Measurements from ENCODE around the gene ZMYND11.

The ZMYND11 gene

GRCh38 chr10:134247-135131 lies 766 bp upstream of the ZMYND11 start:
- H3K27me3 ChIP-seq (ENCODE audit: insufficient read depth, low read length) = peaks cover 18% of the 10 kb centered on the region
- no peak for TF ChIP-seq EZH2 (IDR thresholded peaks at IDR 0.05; ENCODE audit: borderline replicate concordance, low read length)
- TF ChIP-seq CTCF (IDR thresholded peaks at IDR 0.05; ENCODE audit: low read length) = no peak
- no peaks in the 10 kb centered on the region for H3K9me3 ChIP-seq (ENCODE audit: low read length)
- H3K27ac ChIP-seq (ENCODE audit: low read depth, low read length, poor library complexity, severe bottlenecking) = no peak overlapping the region
- no peaks in the 10 kb centered on the region for H3K36me3 ChIP-seq (ENCODE audit: insufficient read depth, low read length)
- peak overlapping the region; percentile 66 for H3K4me2 ChIP-seq (ENCODE audit: low read length)
- H3F3A ChIP-seq (ENCODE audit: insufficient read depth, low read length) = no peaks in the 10 kb centered on the region
- no peaks in the 10 kb centered on the region for H3K79me2 ChIP-seq (ENCODE audit: insufficient read depth, low read length)
- H3K4me3 ChIP-seq (ENCODE audit: low read depth, low read length, poor library complexity, severe bottlenecking) = peak overlapping the region; percentile 66
- H3K9me2 ChIP-seq (ENCODE audit: low read depth, low read length) = no peaks in the 10 kb centered on the region
- no peak overlapping the region for H2AFZ ChIP-seq (ENCODE audit: low read length)
- peak overlapping the region; percentile 59; the same call in 1 of the 2 replicates for H3K9ac ChIP-seq (ENCODE audit: low read length)
- H4K20me1 ChIP-seq (ENCODE audit: insufficient read depth, low read length) = no peaks in the 10 kb centered on the region
- H3K4me1 ChIP-seq (ENCODE audit: insufficient read depth, low read length, severe bottlenecking) = peaks cover 14% of the 10 kb centered on the region

DNA sequence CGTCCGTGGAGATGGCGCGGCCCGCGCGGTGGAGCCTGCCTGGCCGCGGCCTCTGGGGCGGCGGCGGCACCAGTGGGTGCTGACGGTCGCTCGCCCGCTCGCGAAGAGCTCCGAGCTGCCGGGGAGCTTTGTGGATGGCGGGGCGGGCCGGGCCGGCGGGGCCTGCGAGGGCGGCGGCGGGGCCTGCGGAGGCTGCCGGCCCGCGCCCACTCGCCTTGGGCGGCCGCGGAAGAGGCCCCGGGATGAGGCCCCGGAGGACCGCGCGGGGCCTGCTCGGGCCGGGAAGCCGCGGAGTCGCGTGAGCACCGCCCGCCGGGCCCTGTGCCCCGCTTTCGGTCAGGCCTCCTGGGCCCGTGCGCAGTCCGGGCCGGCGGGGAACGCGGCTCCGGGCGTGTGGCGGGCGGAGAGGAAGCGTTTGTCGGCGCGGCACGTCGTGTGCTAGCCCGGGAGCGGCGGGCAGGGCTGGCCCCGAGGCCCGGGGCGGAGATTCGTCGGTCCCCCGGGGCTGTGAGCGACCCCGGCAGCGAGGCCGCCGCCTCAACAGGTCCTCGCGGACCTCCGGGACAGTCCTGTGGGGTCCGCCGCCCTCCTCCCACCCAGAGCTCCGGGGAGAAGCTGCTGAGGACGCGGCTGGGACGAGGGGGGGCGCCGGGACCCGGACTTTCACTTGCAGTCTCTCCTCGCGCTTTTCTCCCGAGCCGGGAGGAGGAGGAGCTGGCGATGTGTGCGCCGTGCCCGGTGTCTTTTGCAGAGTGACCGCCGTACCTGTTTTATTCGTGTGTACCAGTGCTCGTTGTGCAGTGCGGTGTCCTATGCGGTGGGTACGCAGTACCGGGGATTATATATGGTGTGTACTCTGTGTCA lies 578 bp downstream of the ZMYND11 start:
- H3K27me3 ChIP-seq (ENCODE audit: insufficient read depth, low read length) = peaks cover 18% of the 10 kb centered on the region
- H2AFZ ChIP-seq (ENCODE audit: low read length) = no peak overlapping the region
- H3K36me3 ChIP-seq (ENCODE audit: insufficient read depth, low read length) = no peaks in the 10 kb centered on the region
- TF ChIP-seq CTCF (IDR thresholded peaks at IDR 0.05; ENCODE audit: low read length) (no peak), EZH2 (IDR thresholded peaks at IDR 0.05; ENCODE audit: borderline replicate concordance, low read length) (no peak)
- no peaks in the 10 kb centered on the region for H4K20me1 ChIP-seq (ENCODE audit: insufficient read depth, low read length)
- peak overlapping the region; percentile 66 for H3K4me3 ChIP-seq (ENCODE audit: low read depth, low read length, poor library complexity, severe bottlenecking)
- H3K9ac ChIP-seq (ENCODE audit: low read length) = peak overlapping the region; percentile 51; the same call in 1 of the 2 replicates
- H3K27ac ChIP-seq (ENCODE audit: low read depth, low read length, poor library complexity, severe bottlenecking) = no peak overlapping the region
- H3K9me2 ChIP-seq (ENCODE audit: low read depth, low read length) = no peaks in the 10 kb centered on the region
- H3K4me1 ChIP-seq (ENCODE audit: insufficient read depth, low read length, severe bottlenecking) = peaks cover 14% of the 10 kb centered on the region
- peak overlapping the region; percentile 66 for H3K4me2 ChIP-seq (ENCODE audit: low read length)
- H3F3A ChIP-seq (ENCODE audit: insufficient read depth, low read length) = no peaks in the 10 kb centered on the region
- no peaks in the 10 kb centered on the region for H3K9me3 ChIP-seq (ENCODE audit: low read length)
- H3K79me2 ChIP-seq (ENCODE audit: insufficient read depth, low read length) = no peaks in the 10 kb centered on the region

- no peaks in the 10 kb centered on the region for H4K20me1 ChIP-seq (ENCODE audit: insufficient read depth, low read length)
- no peaks in the 10 kb centered on the region for H3K79me2 ChIP-seq (ENCODE audit: insufficient read depth, low read length)
- H3K36me3 ChIP-seq (ENCODE audit: insufficient read depth, low read length) = no peaks in the 10 kb centered on the region
- H2AFZ ChIP-seq (ENCODE audit: low read length) = no peak overlapping the region
- H3K4me3 ChIP-seq (ENCODE audit: low read depth, low read length, poor library complexity, severe bottlenecking) = peak overlapping the region; percentile 66
- no peak overlapping the region; the same call in 1 of the 2 replicates for H3K9ac ChIP-seq (ENCODE audit: low read length)
- peak overlapping the region; percentile 66 for H3K4me2 ChIP-seq (ENCODE audit: low read length)
- H3K27me3 ChIP-seq (ENCODE audit: insufficient read depth, low read length) = peaks cover 18% of the 10 kb centered on the region
- H3K9me2 ChIP-seq (ENCODE audit: low read depth, low read length) = no peaks in the 10 kb centered on the region
- peaks cover 14% of the 10 kb centered on the region for H3K4me1 ChIP-seq (ENCODE audit: insufficient read depth, low read length, severe bottlenecking)
- no peak overlapping the region for H3K27ac ChIP-seq (ENCODE audit: low read depth, low read length, poor library complexity, severe bottlenecking)
- TF ChIP-seq EZH2 (IDR thresholded peaks at IDR 0.05; ENCODE audit: borderline replicate concordance, low read length) = no peak
- TF ChIP-seq CTCF (IDR thresholded peaks at IDR 0.05; ENCODE audit: low read length) = no peak
- H3F3A ChIP-seq (ENCODE audit: insufficient read depth, low read length) = no peaks in the 10 kb centered on the region
- no peaks in the 10 kb centered on the region for H3K9me3 ChIP-seq (ENCODE audit: low read length)
Observed at GRCh38 chr10:136465-136762, 1.2 kb downstream of the ZMYND11 start.

Data from OCI-LY1 (cell line).